ENCODE measurements around the gene TMOD2.

Gene TMOD2

DNA sequence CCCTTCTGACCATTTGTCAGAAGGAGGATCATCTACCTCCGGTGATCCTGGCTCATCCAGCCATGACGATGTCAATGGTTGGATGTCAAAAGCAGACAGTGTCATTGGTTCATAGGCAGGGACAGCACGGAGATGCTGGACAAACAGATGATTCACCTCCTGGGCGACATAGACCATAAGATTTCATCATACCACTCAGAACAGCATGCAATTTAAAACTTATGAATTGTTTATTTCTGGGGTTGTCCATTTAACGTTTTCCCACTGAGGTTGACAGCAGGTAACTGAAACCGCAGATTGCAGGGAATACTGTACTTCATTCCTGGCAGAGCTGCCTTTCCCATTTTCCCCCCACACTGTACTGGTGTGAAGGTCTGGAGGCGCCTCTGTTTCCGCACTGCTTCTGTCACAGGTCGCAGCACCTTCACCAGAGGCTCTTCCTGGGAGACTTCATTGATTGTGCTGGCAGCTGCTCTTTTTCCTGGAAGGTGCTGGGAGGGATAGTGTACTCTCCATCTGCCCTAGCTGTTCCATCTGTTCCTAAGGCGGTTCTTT, 45.5 kb downstream of the TMOD2 start:
- no peak overlapping the region for H3K4me3 ChIP-seq (ENCODE audit: control insufficient read depth, low read depth, low read length)
- TF ChIP-seq, protein P1, sequence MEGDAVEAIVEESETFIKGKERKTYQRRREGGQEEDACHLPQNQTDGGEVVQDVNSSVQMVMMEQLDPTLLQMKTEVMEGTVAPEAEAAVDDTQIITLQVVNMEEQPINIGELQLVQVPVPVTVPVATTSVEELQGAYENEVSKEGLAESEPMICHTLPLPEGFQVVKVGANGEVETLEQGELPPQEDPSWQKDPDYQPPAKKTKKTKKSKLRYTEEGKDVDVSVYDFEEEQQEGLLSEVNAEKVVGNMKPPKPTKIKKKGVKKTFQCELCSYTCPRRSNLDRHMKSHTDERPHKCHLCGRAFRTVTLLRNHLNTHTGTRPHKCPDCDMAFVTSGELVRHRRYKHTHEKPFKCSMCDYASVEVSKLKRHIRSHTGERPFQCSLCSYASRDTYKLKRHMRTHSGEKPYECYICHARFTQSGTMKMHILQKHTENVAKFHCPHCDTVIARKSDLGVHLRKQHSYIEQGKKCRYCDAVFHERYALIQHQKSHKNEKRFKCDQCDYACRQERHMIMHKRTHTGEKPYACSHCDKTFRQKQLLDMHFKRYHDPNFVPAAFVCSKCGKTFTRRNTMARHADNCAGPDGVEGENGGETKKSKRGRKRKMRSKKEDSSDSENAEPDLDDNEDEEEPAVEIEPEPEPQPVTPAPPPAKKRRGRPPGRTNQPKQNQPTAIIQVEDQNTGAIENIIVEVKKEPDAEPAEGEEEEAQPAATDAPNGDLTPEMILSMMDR (conservative IDR thresholded peaks at IDR 0.05; ENCODE audit: control insufficient read depth, insufficient read depth, low read depth, low read length), result no peak
- peak; percentile 30 for DNase-seq (ENCODE audit: low read depth)

- DNase-seq (ENCODE audit: low read depth), result no peak
- TF ChIP-seq, protein P1 (conservative IDR thresholded peaks at IDR 0.05; ENCODE audit: control insufficient read depth, insufficient read depth, low read depth, low read length), result no peak
- H3K4me3 ChIP-seq (ENCODE audit: control insufficient read depth, low read depth, low read length), result no peak overlapping the region
Measured at GRCh38 chr15:51798281-51798680, 46.9 kb downstream of the TMOD2 start.

DNA sequence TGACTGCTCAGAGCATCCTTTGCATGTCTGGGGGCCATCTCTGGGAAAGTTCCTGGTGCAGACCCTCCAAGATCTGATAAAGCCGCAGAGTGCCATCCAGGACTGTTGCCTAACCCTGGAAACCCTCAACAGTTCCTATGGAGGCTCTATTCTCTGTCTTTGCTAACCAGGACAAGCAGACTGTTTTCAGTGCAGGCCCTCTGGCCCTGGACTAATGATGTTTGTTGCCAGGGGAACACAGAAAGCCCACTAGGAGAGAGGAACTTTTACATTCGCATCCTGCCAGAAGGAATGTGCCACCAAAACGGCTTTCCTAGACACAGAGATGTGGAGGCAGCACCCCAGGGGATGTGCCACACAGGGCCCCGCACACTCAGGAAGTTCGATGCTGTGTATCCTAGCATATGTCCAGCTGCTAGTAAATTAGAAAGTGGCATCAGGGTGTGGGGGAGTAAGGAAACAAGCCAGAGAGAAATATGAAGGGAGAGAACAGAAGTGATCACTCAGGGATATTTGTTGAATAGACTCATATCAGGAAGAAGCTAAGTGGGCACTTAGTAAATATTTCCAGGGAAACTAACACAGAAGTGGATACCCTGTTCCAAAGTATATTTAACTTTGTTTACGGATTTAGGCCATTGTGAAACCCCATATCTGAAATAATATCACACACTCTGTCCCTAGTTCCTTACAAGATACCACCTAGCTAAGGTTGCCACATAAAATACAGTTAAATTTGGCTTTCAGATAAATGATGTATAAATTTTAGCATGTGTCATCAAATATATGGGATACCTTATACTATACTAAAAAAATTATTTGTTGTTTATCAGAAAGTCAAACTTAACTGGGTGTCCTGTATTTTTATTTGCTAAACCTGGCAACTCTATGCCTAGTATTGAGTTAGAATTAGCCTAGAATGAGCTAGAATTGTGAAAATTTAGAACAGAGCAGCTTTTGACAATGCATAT, 48.2 kb downstream of the TMOD2 start:
- TF ChIP-seq, protein P1 (conservative IDR thresholded peaks at IDR 0.05; ENCODE audit: control insufficient read depth, insufficient read depth, low read depth, low read length), result no peak
- DNase-seq (ENCODE audit: low read depth), result no peak
- no peak overlapping the region for H3K4me3 ChIP-seq (ENCODE audit: control insufficient read depth, low read depth, low read length)

DNA sequence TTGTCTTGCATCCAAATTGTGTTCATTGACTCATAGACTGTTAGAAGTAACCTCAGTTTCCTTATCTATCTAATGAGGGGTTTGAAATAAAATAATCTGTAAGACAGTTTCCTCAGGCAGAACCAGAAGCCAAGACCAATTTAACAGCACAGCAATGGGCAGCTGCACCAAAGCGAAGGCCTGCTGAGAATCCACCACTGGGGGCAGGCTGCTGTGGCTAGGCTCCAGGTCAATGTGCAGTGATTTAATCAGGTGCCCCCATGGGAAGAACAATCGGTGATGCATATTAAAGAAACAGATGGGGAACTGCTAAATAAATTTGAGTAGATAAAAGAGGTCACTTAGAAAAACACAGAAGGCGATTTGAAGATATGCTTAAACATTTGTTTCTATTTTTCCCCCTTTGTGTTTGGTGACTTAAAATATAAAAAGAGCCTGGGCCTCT, 50.0 kb downstream of the TMOD2 start:
- H3K4me3 ChIP-seq (ENCODE audit: control insufficient read depth, low read depth, low read length), result no peak overlapping the region
- TF ChIP-seq, protein P1 (conservative IDR thresholded peaks at IDR 0.05; ENCODE audit: control insufficient read depth, insufficient read depth, low read depth, low read length), result peak; percentile 58
- peak; percentile 31 for DNase-seq (ENCODE audit: low read depth)

- DNase-seq (ENCODE audit: low read depth), result no peak
- TF ChIP-seq, protein P1 (conservative IDR thresholded peaks at IDR 0.05; ENCODE audit: control insufficient read depth, insufficient read depth, low read depth, low read length), result no peak
- no peak overlapping the region for H3K4me3 ChIP-seq (ENCODE audit: control insufficient read depth, low read depth, low read length)
Measured at GRCh38 chr15:51802593-51802992, 51.2 kb downstream of the TMOD2 start.

- TF ChIP-seq, protein P1 (conservative IDR thresholded peaks at IDR 0.05; ENCODE audit: control insufficient read depth, insufficient read depth, low read depth, low read length), result no peak
- H3K4me3 ChIP-seq (ENCODE audit: control insufficient read depth, low read depth, low read length), result no peak overlapping the region
- DNase-seq (ENCODE audit: low read depth), result peak; percentile 13
Measured at GRCh38 chr15:51803965-51804364, 52.6 kb downstream of the TMOD2 start.

Measured in fibroblast of mammary gland (primary cell).